Mesodermal cell (in vitro differentiated cells): ENCODE results near the gene CDC42BPB.
"Not testable (repeated sequence)": the region's sequence is repeated elsewhere in the genome, so short reads cannot be mapped to it uniquely, and the experiment has no call there.

Experiments used
- H3K27ac ChIP-seq: 2 replicates; pipeline ENCODE4 v1.7.0; 2013; ENCODE audit warnings: mild to moderate bottlenecking, low read depth, low read length, moderate library complexity; ENCODE audit not compliant: severe bottlenecking
- H3K36me3 ChIP-seq: 2 replicates; pipeline ENCODE4 v1.7.1; 2013; ENCODE audit warnings: mild to moderate bottlenecking, low read length, moderate library complexity; ENCODE audit not compliant: control insufficient read depth, insufficient read depth
- H3K4me1 ChIP-seq: one replicate; pipeline ENCODE4 v1.7.1; 2013; ENCODE audit warnings: mild to moderate bottlenecking, low read length; ENCODE audit not compliant: insufficient read depth, control insufficient read depth, poor library complexity, severe bottlenecking
- H3K4me3 ChIP-seq: 2 replicates; pipeline ENCODE4 v1.7.0; 2013; ENCODE audit warnings: low read length, control low read depth, mild to moderate bottlenecking; ENCODE audit not compliant: insufficient read depth, poor library complexity, severe bottlenecking; ENCODE audit errors: extremely low read depth
- H3K9me3 ChIP-seq: 2 replicates; pipeline ENCODE4 v1.7.1; 2013; ENCODE audit warnings: mild to moderate bottlenecking, low read length, moderate library complexity; ENCODE audit not compliant: control insufficient read depth
- WGBS, 2 experiments: methylation state at CpG; one replicate each; pipeline ENCODE4 v1.1.5; 2013; ENCODE audit warnings: missing lambda C conversion rate in 2 of 2; ENCODE audit not compliant: insufficient coverage in 2 of 2; 5-methylcytosine and 5-hydroxymethylcytosine counted together

CDC42BPB gene

DNA sequence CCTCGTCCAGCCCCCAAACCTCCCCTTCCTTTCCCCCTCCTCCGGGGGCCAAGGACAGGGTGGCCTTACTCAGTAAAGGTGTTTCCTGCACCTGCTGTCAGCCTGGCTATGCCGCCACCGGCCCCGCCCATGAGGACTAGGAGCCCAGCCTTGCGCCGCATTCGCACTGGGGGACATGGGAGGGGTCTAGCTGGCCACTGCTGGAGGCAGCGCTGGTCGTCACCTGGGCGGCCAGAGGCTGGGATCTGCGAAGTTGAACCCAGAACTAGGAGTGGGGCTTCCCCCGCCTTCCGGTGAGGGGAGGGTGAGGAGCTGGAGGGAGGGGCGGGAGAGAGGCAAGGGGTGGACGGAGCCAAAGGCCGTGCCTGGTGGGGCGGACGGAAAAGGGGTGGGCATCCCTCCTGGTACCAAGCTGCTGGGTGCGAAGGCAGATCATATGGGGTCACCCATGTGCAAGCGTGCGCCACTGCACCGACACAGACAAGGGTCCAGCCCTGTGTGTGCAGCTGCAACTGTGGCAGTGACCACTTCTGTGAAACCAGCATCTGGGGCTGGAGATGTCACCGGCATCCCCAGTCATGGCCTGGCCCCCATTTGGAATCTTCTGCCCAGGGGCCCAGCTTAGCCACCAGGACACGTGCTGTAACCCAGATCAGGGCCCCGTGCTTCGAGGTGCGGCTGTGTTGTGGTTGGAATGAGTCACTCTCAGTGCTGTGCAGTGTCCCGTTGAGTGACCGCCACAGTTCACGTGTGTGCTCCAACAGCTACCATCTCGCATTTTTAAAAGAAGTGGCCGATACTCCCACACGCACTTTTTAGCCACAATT, 126.4 kb downstream of the CDC42BPB start:
- H3K27ac ChIP-seq: no peak overlapping the region
- H3K4me3 ChIP-seq: no peak overlapping the region
- 64 to 78% methylated on average over 28 to 31 of the region's 34 CpGs for whole genome bisulfite sequencing, 2 experiments

DNA sequence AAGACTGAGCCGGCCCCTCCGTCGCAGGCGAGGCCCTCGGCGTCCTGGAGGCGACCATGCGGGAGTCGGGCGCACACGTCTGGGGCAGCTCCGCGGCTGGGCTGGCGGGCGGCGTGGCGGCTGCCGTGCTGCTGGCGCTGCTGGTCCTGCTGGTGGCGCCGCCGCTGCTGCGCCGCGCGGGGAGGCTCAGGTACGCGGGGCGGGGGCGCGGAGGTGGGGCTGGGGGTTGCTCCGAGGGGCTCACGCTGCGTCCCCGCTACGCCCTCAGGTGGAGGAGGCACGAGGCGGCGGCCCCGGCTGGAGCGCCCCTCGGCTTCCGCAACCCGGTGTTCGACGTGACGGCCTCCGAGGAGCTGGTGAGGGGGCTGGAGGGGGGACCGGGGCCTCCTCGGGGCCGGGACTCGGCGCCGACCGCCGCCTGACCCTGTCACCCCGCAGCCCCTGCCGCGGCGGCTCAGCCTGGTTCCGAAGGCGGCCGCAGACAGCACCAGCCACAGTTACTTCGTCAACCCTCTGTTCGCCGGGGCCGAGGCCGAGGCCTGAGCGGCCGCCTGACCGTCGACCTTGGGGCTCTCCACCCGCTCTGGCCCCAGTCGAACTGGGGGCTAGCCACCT, 127.1 kb downstream of the CDC42BPB start:
- 6 to 7% methylated on average over 45 to 54 of the region's 74 CpGs for WGBS, 2 experiments
- H3K4me1 ChIP-seq: peaks cover 4% of the 10 kb centered on the region
- H3K9me3 ChIP-seq: no peaks in the 10 kb centered on the region
- H3K4me3 ChIP-seq: no peak overlapping the region
- peaks cover 23% of the 10 kb centered on the region for H3K36me3 ChIP-seq
- H3K27ac ChIP-seq: no peak overlapping the region

More for the DNA sequence above, 126.4 kb downstream of the CDC42BPB start:
- H3K9me3 ChIP-seq: no peaks in the 10 kb centered on the region
- H3K36me3 ChIP-seq: peaks cover 26% of the 10 kb centered on the region
- H3K4me1 ChIP-seq: peaks cover 4% of the 10 kb centered on the region

GRCh38 chr14:102929241-102930137, 127.9 kb downstream of the CDC42BPB start:
- Histone ChIP-seq H3K4me1 (peaks cover 4% of the 10 kb centered on the region), H3K9me3 (no peaks in the 10 kb centered on the region), H3K36me3 (peaks cover 19% of the 10 kb centered on the region), H3K27ac (no peak overlapping the region), H3K4me3 (peak overlapping the region; percentile 47)
- 3 to 4% methylated on average over 69 to 74 of the region's 94 CpGs for WGBS, 2 experiments

- Histone ChIP-seq H3K27ac (no peak overlapping the region), H3K4me1 (peaks cover 6% of the 10 kb centered on the region), H3K4me3 (peak overlapping the region; percentile 47), H3K36me3 (peaks cover 13% of the 10 kb centered on the region), H3K9me3 (no peaks in the 10 kb centered on the region)
- 2 to 3% methylated on average over 70 to 82 of the region's 94 CpGs for WGBS, 2 experiments
Observed at GRCh38 chr14:102928412-102929240, 128.7 kb downstream of the CDC42BPB start.

GRCh38 chr14:102927878-102928411, 129.4 kb downstream of the CDC42BPB start:
- Histone ChIP-seq H3K4me1 (peaks cover 9% of the 10 kb centered on the region), H3K27ac (no peak overlapping the region), H3K4me3 (peak overlapping the region; percentile 47), H3K9me3 (no peaks in the 10 kb centered on the region), H3K36me3 (peaks cover 6% of the 10 kb centered on the region)
- 6 to 7% methylated on average over 20 to 30 of the region's 35 CpGs for WGBS, 2 experiments

GRCh38 chr14:102927346-102927877, 129.9 kb downstream of the CDC42BPB start:
- Histone ChIP-seq H3K27ac (no peak overlapping the region), H3K9me3 (no peaks in the 10 kb centered on the region), H3K36me3 (peaks cover 4% of the 10 kb centered on the region), H3K4me1 (peaks cover 12% of the 10 kb centered on the region), H3K4me3 (peak overlapping the region; percentile 47)
- 50 to 55% methylated on average over 15 of the region's 19 CpGs for WGBS, 2 experiments

DNA sequence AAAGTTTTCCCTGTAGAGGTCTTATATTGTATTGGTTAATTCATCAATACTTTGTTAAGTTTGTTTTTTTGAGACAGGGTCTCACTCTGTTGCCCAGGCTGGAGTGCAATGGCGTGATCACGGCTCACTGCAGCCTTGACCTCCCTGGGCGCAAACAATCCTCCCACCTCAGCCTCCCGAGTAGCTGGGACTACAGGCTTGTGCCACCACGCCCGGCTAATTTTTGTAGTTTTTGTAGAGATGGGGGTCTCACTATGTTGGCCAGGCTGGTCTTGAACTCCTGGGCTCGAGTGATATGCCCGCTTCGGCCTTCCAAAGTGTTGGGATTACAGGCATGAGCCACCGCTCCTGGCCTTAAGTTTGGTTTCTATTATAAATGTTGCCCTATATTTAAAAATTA, 130.5 kb downstream of the CDC42BPB start:
- H3K9me3 ChIP-seq, H3K27ac ChIP-seq, H3K4me3 ChIP-seq, H3K36me3 ChIP-seq: not testable (repeated sequence)
- WGBS, 2 experiments: 88% methylated on average over 3 of the region's 10 CpGs; no CpG with 5 or more reads in 1 of the 2 experiments
- H3K4me1 ChIP-seq: peaks cover 12% of the 10 kb centered on the region

GRCh38 chr14:102926104-102926503, 131.2 kb downstream of the CDC42BPB start:
- 47 to 53% methylated on average over 10 to 11 of the region's 12 CpGs for WGBS, 2 experiments
- Histone ChIP-seq H3K27ac (no peak overlapping the region), H3K9me3 (peaks cover under 1% of the 10 kb centered on the region), H3K36me3 (no peaks in the 10 kb centered on the region), H3K4me1 (peaks cover 12% of the 10 kb centered on the region), H3K4me3 (no peak overlapping the region)

DNA sequence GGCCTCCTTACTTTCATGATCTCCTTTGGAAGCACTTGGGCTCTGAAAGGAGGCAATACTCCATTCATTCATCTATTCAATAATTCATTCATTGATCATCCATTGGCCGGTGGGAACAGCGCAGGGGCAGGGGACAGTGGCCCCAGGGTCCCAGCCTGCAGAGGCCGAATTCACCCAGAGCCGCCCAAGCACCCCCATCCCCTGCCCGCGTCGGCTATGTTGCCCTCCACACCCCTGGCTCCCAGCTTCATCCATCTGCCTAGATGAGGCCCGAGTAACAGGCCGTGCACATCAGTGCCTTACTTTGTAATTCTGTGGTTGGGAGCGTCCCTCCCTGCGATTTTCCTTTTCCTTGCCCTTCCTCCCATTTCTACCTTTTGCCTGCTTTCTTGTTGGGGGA, 131.7 kb downstream of the CDC42BPB start:
- WGBS, 2 experiments: 70 to 76% methylated on average over 9 to 10 of the region's 11 CpGs
- Histone ChIP-seq H3K4me3 (no peak overlapping the region), H3K36me3 (no peaks in the 10 kb centered on the region), H3K9me3 (peaks cover 4% of the 10 kb centered on the region), H3K4me1 (peaks cover 12% of the 10 kb centered on the region), H3K27ac (no peak overlapping the region)
